Muscle layer of duodenum (tissue), 2 donors: Measurements from ENCODE around the gene TBRG1.
"Not testable (repeated sequence)": the region's sequence is repeated elsewhere in the genome, so short reads cannot be mapped to it uniquely, and the experiment has no call there.

Source experiments
- H3K27ac ChIP-seq: one replicate; pipeline ENCODE4 v1.7.0; 2013; ENCODE audit warnings: mild to moderate bottlenecking, low read length
- H3K27me3 ChIP-seq: one replicate; pipeline ENCODE4 v1.7.0; 2013; ENCODE audit warnings: low read depth, mild to moderate bottlenecking, control low read depth, low read length
- H3K36me3 ChIP-seq, 2 donors: one replicate each; pipeline ENCODE4 v1.7.0; 2013; ENCODE audit warnings: low read length in 2 of 2, control low read depth in 1 of 2, mild to moderate bottlenecking in 1 of 2; ENCODE audit not compliant: insufficient read depth in 2 of 2, control insufficient read depth in 1 of 2
- H3K4me1 ChIP-seq, 2 donors: one replicate each; pipeline ENCODE4 v1.7.0; 2013; ENCODE audit warnings: low read length in 2 of 2, mild to moderate bottlenecking in 2 of 2, control low read depth in 1 of 2, moderate library complexity in 1 of 2; ENCODE audit not compliant: insufficient read depth in 2 of 2, control insufficient read depth in 1 of 2
- H3K4me3 ChIP-seq, 2 donors: one replicate each; pipeline ENCODE4 v1.7.0; 2013; ENCODE audit warnings: low read length in 2 of 2, low read depth in 1 of 2, mild to moderate bottlenecking in 1 of 2
- H3K9me3 ChIP-seq, 2 donors: one replicate each; pipeline ENCODE4 v1.7.0; 2013; ENCODE audit warnings: low read length in 2 of 2, control low read depth in 1 of 2, mild to moderate bottlenecking in 1 of 2; ENCODE audit not compliant: control insufficient read depth in 1 of 2
- donor health status: healthy.

TBRG1 gene

DNA sequence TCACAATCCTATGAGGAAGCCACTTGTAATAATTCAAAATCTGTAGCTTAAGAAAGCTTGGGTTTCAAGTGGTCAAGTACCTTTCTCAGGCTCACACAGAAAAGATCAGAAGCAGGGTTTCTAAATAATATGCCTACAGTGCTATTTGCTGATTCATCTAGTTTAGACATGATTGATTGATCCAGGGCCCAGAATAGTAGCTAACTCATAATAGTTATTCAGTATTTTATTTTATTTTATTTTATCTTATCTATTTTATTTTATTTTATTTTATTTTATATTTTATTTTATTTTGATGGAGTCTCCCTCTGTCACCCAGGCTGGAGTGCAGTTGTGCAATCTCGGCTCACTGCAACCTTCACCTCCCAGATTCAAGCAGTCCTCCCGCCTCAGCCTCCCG lies 27.4 kb upstream of the TBRG1 start:
- no peaks in the 10 kb centered on the region for H3K27me3 ChIP-seq
- H3K36me3 ChIP-seq = no peaks in the 10 kb centered on the region
- H3K4me1 ChIP-seq = no peaks in the 10 kb centered on the region
- H3K4me3 ChIP-seq = no peak overlapping the region
- H3K9me3 ChIP-seq = no peaks in the 10 kb centered on the region
- no peak overlapping the region for H3K27ac ChIP-seq

DNA sequence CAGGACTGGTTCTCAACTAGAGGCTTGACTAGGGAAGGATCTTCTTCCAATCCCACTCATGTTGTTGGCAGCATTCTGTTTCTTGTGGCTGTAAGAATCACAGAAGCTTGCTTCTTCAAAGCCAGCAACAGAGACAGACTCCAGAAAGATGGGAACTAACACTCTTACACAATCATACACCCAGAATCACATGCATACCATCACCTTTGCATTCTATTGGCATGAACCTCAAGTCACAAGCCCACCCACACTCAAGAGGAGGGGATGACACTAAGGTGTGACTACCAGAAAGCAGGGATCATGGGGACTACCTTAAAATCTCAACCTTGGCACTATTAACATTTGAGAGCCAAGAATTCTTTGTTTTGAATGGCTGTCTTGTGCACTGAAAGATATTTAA lies 25.0 kb upstream of the TBRG1 start:
- Histone ChIP-seq H3K27ac (no peak overlapping the region), H3K4me3 (no peak overlapping the region), H3K9me3 (no peaks in the 10 kb centered on the region), H3K27me3 (no peaks in the 10 kb centered on the region), H3K36me3 (no peaks in the 10 kb centered on the region), H3K4me1 (no peaks in the 10 kb centered on the region)

DNA sequence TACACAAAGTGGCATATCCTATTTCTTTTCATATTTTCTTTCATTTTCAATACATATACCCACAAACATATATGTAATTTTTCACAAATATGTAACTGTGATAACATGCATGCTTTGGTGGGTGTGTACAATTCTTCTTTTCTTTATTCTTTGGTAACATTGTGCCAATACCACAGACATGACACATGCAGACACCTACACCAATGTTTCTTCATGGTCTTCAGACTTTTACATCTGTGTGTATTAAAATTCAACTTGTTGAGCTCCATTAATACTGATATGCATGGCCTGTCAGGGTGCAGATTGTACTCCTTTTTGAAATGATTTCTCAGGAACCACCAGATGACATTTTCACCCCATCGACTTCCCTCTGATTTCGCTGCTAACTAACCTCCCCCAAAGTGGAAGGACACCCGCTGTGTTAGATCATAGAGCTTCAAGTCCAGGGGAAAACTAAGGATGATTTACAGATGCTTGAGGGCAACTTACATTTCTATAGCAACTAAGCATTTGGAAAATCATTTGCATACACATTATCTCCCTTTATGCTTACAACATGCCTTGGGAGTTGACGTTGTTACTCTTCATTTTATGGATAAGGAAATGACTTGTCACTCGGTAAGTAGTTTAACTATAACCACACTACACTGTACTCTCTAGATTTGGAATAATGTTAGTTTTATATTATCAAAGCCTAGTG lies 21.9 kb upstream of the TBRG1 start:
- no peak overlapping the region for H3K4me3 ChIP-seq

DNA sequence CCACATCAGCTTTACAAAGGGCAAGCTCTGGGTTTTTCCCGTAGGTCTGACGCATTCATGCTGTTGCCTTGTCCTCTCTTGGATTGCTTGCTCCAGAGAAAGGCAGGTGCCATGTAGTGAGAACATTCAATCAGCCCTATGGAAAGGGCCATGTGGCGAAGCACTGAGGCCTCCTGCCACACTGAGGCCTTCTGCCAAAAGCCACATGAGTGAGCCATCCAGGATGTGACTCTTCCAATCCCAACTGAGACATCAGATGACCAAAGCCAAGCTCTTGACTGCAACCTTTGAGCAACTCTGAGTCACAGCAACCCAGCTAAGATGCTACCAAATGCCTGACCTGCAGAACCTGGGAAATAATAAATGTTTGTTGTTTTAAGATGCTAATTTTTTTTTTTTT lies 20.5 kb upstream of the TBRG1 start:
- Histone ChIP-seq H3K27me3 (no peaks in the 10 kb centered on the region), H3K27ac (no peak overlapping the region), H3K4me3 (no peak overlapping the region), H3K36me3 (no peaks in the 10 kb centered on the region), H3K4me1 (no peaks in the 10 kb centered on the region), H3K9me3 (no peaks in the 10 kb centered on the region)

More for the DNA sequence above, 21.9 kb upstream of the TBRG1 start:
- Histone ChIP-seq H3K36me3 (no peaks in the 10 kb centered on the region), H3K27me3 (no peaks in the 10 kb centered on the region), H3K27ac (no peak overlapping the region), H3K9me3 (no peaks in the 10 kb centered on the region), H3K4me1 (no peaks in the 10 kb centered on the region)

DNA sequence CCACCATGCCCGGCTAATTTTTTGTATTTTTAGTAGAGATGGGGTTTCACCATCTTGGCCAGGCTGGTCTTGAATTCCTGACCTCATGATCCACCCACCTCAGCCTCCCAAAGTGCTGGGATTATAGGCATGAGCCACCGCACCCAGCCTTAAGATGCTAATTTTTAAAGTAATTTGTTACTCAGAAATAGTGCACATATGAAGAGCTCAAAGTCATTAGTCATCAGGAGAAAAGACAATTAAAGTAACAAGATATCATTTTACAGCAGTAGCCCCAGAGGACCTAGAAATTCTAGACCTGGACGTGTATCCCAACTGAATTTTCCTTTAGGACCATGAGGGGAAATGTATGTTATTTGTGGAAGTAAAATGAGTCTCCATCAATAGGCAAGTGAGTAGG lies 19.9 kb upstream of the TBRG1 start:
- not testable (repeated sequence) for H3K27ac ChIP-seq, H3K4me3 ChIP-seq, H3K9me3 ChIP-seq, H3K4me1 ChIP-seq, H3K27me3 ChIP-seq, H3K36me3 ChIP-seq

DNA sequence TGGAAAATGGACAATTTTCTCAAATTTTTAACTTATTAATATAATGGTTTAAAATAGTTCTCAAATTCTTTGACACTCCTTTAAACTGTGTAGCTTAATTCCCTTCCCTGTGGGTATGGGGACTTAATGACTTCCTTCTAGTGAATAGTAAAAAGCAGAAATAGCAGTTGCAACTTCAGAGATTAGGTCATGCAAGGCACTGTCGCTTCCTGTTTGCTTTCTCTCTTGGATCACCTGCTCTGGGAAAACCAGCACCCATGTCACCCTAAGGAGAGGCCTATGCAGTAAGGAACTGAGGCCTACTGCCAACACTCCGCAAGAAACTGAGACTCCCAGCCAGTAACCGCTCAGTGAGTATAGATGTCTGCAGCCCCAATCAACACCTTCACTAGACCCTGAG lies 16.9 kb upstream of the TBRG1 start:
- Histone ChIP-seq H3K36me3 (no peaks in the 10 kb centered on the region), H3K4me3 (no peak overlapping the region), H3K4me1 (no peaks in the 10 kb centered on the region), H3K27me3 (no peaks in the 10 kb centered on the region), H3K27ac (no peak overlapping the region), H3K9me3 (no peaks in the 10 kb centered on the region)

DNA sequence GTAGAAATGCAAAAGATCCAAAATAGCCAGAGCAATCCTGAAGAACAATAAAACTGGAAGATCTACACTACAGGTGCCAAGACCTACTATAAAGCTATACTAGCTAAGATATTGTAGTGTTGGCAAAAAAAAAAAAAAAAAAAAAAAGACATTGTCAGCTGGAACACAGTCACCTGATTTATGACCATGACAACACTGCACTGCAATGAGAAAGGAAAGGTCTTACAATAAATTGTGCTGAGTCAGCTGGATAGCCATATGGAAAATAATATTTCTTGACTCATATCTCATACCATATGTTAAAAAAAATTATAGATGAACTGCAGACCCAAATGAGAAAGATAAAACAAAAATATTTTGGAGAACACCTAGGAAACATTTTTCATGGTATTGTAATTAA lies 14.5 kb upstream of the TBRG1 start:
- Histone ChIP-seq H3K27me3 (no peaks in the 10 kb centered on the region), H3K4me3 (no peak overlapping the region), H3K36me3 (no peaks in the 10 kb centered on the region), H3K4me1 (no peaks in the 10 kb centered on the region), H3K27ac (no peak overlapping the region), H3K9me3 (no peaks in the 10 kb centered on the region)

DNA sequence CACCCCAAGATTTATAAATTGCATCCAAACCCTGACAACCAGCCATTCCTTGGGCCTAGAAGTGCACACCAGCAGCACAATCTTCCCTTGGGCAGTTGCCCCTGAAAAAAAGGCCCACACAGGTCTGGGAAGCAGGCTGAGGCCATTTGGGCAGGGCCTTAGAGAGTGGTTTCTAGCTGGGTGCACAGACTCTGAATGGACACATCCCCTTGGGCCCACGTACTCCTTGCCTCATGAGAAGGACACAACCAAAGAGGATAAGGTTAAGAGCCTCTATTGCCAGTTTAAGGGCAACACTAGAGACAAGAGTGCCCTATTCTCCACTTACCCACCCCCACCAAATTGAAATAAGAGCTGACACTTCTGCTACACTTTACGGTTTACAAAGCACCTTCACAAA lies 12.4 kb upstream of the TBRG1 start:
- Histone ChIP-seq H3K9me3 (no peaks in the 10 kb centered on the region), H3K27me3 (no peaks in the 10 kb centered on the region), H3K36me3 (no peaks in the 10 kb centered on the region), H3K4me1 (no peaks in the 10 kb centered on the region), H3K4me3 (no peak overlapping the region), H3K27ac (no peak overlapping the region)

DNA sequence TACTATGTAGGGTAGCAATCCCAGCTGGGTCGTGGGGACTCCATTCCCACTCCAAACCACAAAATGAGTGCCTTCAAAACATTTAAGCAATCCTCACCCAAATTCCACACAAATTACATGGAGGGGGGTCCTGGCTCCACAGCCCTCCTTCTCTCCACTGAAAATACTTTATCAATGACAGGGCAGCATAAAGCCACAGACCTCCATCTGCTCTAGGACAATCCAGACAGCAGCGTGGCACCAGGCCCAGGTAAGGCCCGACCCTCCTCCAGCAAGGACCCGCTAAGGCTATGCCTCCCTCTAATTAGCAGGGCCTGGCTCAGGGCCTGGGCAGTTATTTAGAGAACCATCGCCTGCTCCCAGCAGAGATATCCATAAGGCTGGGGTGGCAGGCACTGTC lies 11.6 kb upstream of the TBRG1 start, which contains the start of gene PANX3:
TSS of gene PANX3 (plus strand) at position 365 of the 400 bp plus-strand sequence. CDS start 129 bp downstream, outside the sequence.
- no peaks in the 10 kb centered on the region for H3K4me1 ChIP-seq
- H3K9me3 ChIP-seq = no peaks in the 10 kb centered on the region
- H3K27ac ChIP-seq = no peak within 1 kb of the TSS
- H3K4me3 ChIP-seq = no peak within 1 kb of the TSS
- H3K36me3 ChIP-seq = no peaks in the 10 kb centered on the region
- no peaks in the 10 kb centered on the region for H3K27me3 ChIP-seq

DNA sequence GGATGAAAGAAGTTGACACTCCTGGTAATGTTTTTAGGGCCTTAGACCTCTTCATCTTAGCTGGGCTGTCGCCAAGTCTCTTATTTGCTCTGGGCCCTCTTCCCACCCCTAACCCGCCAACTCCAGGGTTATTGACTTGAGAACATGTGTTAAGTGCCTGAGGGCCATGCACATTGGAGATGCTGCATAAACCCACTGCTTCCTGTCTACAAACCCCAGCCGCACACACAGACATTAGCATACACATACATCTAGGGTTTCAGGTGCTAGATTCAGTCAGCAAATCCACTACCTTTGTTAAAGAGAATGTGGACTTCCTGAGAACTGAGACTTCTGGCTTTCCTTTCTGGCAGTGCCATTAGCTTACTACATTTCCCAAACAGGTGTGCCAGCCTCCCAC lies 10.6 kb upstream of the TBRG1 start:
- Histone ChIP-seq H3K4me3 (no peak overlapping the region), H3K27ac (no peak overlapping the region), H3K36me3 (no peaks in the 10 kb centered on the region), H3K27me3 (no peaks in the 10 kb centered on the region), H3K4me1 (no peaks in the 10 kb centered on the region), H3K9me3 (no peaks in the 10 kb centered on the region)

DNA sequence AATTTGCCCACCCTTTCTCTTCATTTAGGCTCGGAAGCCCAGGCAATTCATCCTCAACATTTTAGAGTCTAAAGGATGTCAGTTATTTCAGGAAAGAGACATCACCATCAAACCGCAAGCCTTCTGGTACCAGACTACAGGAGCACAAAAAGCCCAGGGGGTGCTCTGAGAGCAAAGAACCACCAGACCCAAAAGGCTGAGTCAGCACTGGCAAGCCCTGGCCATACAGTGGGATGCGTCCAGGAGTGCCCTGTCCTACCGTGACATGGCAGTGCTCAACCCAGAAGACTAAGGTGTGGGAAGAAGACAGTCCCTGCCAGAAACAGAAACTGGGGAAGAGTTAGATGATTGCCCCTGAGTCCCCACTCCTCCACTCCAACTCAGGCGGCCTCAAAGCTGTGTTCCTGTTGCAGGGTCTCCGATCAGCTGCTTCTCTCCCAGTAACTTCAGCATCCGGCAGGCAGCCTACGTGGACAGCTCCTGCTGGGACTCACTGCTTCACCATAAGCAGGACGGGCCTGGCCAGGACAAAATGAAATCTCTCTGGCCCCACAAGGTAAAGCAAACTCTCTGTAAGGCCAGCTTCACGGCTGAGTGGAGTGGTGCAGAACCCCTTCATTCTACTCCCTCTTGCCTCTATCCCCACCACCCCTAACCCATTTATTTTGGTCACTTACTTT lies 10.0 kb upstream of the TBRG1 start:
- Histone ChIP-seq H3K36me3 (no peaks in the 10 kb centered on the region), H3K4me1 (no peaks in the 10 kb centered on the region)

DNA sequence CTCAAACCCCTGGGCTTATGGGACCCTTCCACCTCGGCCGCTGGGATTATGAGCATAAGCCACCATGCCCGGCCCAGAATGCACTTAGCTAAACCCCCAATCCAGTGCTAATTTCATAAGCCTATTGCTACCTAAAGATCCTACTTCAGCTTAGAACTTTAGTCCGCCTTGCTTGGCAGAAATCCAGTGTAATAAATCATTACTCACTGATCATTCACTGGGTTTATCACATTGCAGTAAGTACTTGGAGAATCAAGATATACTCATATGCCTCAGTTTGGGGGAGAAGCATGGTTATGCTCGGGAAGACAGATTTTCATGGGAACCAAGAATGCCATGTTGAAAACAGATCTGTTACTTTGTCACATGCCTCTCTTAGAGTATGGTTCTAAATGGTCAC lies 3.8 kb upstream of the TBRG1 start:
- Histone ChIP-seq H3K4me1 (peaks cover 0 to 6% of the 10 kb centered on the region in 2 donors), H3K27me3 (no peaks in the 10 kb centered on the region)

More for the DNA sequence above, 10.0 kb upstream of the TBRG1 start:
- no peaks in the 10 kb centered on the region for H3K27me3 ChIP-seq
- no peak overlapping the region for H3K4me3 ChIP-seq
- H3K27ac ChIP-seq = no peak overlapping the region
- no peaks in the 10 kb centered on the region for H3K9me3 ChIP-seq

More for the DNA sequence above, 3.8 kb upstream of the TBRG1 start:
- H3K36me3 ChIP-seq = peaks cover 0 to 5% of the 10 kb centered on the region in 2 donors
- H3K9me3 ChIP-seq = no peaks in the 10 kb centered on the region
- H3K4me3 ChIP-seq = no peak overlapping the region
- no peak overlapping the region for H3K27ac ChIP-seq
